GM18526 (cell line): Measurements from ENCODE around the gene TMEM203.

ENCODE experiments used
- POLR2A ChIP-seq: IDR thresholded peaks from 3 replicates; pipeline ENCODE4 v1.6.1; 2011; ENCODE audit not compliant: insufficient read length; ENCODE audit errors: extremely low read depth

TMEM203 gene

DNA sequence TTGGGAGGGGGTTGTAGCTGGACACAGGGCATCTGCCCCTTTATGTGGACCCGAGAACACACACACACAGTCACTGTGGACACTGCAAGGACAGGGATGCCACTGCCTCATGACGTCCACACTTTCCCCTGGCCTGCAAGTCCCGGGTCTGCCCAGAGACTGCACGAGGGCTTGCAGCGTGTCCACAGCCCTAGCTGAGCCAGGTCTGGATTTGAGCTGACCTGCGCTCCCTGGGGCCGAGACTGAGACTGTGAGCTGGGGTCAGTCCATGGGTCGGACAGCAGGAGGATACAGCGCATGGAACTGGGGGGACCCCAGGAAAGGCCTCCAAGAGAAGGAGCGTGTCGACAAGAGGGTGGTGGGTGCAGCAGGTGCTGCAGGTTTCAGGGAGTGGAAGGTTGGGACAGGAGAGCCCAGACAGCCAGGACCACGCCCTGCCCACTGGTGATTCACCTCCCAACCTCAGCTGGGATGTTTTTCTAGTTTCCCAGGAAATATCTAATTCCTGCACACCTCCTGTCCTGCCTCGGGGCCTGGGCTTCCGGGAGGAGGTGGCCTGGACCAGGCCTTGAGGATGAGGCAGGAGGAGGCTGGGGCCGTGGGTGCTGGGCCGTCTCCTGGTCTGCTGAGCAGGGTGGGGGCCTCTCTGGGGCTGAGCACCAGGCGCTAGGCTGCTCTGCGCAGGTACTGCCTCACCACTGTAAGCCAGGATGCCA lies 21.0 kb upstream of the TMEM203 start:
- TF ChIP-seq POLR2A, result no peak

- TF ChIP-seq POLR2A, result no peak
These were observed 20.4 kb upstream of the TMEM203 start for GRCh38 chr9:137225699-137226331.

DNA sequence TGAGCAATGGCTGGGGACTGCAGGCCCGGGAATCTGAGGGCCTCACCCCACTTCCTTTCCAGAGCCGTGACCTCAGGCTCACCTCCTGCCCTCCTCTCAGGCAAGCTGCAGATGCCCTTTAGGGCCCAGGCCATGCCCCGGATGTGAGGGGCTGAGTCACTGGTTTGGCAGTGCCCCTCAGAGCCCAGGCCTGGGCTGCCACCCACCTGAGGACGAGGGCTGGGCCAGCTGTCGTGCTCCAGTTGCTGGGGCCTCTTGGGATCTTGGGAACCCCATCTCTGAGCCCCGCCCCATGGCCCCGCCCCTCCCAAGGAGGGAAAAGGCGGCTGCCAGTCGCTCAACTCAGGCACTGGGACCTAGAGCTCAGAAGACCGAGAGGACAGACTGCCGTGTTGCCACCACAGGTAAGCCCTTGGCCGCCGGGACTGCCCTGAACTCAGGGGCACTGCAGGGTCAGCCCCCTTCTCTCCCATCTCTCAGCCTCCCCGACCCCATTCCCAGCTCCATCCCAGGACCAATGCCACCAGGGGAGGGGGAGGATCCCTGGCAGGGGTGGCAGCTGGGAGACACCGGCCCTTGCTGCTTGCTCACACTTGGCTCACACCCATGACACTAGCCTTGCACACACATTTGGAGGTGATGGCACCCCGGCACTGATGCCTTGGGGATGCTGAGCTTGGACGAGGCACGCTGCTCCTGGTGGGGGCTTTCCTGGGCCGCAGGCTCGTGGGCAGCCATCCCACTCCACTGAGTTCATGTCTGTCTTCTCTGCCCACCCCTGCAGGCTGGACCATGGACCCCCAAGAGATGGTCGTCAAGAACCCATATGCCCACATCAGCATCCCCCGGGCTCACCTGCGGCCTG lies 19.6 kb upstream of the TMEM203 start, which contains the start of gene CYSRT1:
TSS of gene CYSRT1 (plus strand) at position 345 of the 865 bp plus-strand sequence. CDS start at position 793, 448 bp downstream.
- no peak for TF ChIP-seq POLR2A

DNA sequence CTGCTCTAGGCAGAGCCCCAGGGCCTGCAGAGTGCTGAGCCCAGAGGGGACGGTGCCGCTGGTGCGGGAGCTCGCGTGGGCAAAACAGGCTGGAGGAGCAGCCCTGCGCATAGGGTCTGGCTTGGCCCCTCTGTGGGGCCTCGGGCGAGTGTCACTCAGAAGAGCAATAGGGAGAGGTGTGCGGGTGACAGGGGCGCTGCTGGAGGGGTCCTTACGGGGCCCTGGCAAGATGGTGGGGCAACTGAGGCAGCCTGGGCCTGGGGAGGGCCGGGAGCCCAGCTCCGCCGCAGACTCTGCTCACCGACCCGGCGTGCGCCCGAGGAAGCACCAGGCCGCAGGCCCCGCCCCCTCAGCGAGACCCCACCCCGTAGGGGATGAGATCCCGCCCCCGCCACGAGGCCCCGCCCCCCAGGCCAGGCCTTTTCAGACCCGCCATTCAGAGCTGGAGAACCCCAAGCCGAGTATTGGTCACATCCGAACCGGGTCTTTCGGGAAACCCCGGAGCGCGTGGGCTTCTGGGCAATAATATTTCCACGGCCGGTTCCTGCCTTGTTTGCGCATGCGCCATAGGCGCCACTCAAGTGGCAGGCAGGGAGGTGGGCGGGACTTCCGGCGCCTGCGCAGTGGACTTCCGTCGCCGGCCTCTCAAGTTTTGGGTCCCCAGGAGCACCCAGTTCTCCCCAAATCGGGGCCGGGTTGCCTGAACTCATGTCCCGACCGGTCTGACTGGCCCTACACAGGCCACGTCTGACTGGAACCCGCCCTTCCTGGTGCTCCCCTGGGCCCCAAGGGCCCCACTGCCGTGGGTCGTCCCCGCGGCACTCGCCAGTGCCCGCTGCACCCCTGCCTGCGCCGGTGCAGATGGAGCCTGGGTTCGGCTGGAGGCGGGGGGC lies 17.9 kb upstream of the TMEM203 start:
- TF ChIP-seq POLR2A, result peak; percentile 81

GRCh38 chr9:137222190-137223077 lies 17.0 kb upstream of the TMEM203 start, which contains the start of gene RNF208:
TSS of gene RNF208 (minus strand) at chr9:137222240. CDS start at chr9:137221212, 1,028 bp downstream.
- no peak for TF ChIP-seq POLR2A

DNA sequence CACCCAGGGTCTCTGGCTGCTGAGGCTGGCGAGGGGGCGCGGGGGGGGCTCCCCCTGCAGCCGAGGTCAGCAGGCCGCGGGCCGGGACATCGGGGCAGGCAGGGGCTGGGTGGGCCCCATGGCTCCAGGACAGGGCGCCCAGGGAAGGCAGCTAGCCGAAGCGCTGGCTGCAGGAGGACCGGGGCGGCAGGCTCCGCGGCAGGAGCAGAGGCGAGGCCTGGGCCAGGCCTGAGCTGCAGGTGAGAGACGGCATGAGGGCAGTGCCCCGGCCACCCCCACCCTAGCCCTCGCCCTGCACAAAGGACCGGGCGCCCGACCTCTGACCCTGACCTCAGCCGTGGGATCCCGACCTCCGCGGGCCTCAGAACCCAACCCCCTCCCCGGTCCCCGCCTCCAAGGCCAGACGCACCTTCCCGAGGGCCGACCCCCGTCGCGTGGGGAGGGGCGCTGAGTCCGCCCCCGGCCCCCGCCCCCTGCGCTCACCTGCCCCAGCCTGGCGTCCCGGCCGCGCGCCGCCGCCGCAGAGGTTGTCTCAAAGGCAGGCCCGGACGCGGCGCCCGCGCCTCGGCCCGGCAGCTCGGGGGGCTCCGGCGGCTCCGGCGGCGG lies 16.2 kb upstream of the TMEM203 start:
- no peak for TF ChIP-seq POLR2A

DNA sequence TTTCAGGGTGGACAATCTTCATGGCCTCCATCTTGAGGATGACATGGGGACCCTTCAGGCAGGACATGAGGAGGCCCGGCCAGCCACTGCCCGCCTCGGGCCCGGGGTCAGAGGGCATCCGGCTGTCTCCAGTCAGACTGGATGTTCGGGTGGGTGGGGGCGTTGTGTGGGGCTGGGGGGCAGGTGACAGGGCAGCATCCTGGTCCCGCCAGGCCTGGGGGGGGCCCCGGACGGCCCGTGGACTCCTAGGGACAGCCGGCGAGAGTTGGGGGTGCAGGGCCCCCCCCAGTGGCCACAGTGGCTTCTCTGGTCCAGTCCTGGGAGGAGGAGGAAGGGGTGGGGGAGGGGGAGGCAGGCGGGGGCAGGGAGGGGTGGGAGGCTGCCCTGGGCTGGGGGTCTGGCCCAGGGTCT lies 15.7 kb upstream of the TMEM203 start:
- no peak for TF ChIP-seq POLR2A

DNA sequence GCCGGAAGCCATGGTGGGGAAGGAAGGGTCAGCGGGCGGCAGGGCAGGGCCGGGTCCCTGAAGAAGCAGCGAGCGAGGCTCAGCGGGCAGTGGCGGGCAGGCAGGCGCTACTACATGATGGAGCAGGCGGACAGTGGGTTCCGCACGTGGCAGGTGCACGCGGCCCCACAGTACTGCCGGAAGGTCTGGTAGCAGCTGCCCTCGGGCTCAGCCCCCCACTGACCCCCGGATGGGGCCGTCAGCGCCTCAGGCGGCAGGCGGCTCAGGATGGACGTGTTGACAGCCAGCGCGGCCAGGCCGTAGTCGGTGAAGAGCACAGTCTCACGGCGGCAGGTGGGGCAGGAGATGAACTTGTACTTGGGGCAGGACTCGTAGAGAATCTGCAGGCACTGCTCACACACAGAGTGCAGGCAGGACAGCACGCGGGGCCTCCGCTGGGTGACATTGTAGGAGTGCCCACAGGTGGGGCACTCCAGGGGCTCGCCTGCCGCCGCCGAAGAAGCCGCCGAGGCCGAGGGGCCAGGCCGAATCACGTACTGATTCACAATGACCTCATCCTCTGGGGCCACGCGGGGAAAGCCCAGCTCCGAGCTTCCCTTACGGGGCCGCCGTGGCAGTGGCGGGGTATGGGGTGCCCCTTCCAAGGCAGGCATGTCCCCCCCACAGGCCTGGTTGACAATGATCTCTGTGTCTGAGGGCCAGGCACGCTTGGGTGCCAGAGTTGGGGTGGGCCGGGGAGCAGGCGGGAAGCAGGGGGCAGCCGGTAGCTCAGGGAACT lies 15.1 kb upstream of the TMEM203 start:
- TF ChIP-seq POLR2A, result no peak

DNA sequence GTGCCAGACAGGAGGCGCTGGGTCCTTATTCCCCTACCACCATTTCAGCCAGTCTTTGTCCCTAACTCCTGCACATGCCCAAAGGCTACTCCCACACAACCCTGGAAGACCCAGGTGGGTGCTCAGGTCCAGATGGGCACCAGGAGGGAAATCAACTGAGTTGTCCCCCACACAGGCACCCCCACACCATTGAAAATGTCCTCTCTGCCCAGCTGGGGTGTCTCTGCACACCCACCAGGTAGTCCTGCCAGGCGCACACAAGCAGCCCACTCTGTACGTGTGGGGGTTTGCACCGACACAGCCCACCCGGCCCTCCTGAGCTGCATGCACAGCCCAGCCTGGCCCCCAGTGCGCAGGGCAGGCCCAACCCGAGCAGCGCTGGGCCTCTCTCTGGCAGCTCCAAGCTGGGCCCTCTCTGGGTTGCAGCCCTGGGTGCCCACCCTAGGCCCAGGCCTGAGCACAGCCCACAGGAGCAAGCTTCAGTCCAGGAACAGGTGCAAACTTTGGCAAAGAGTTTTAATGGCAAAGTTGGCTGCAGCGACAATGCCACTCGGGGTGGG lies 14.4 kb upstream of the TMEM203 start:
- TF ChIP-seq POLR2A, result no peak

GRCh38 chr9:137218754-137219271 lies 13.4 kb upstream of the TMEM203 start:
- TF ChIP-seq POLR2A, result no peak

DNA sequence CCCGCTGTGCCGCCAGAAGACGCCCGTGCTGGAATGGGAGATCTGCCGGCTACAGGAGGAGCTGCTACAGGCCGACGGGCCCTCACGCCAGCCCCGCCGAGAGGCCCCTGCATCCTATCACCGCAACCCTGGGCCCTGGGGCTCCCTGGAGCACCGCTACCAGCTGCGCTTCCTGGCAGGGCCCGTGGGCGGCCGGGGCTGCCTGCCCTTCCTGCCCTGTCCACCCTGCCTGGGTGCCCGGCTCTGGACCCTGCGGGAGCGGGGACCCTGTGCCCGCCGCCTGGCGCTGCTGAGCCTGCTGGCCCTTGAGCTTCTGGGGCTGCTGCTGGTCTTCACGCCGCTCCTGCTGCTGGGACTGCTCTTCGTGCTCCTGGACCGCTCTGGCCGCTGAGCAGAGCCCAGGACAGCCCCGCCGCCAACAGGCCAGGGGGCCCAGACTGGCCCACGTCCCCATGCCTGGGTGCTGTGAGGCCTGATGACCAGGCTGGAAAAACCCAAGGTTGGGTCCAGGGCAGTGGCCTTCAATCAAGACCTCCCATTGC lies 12.8 kb upstream of the TMEM203 start:
- TF ChIP-seq POLR2A, result no peak
